Nephron (organoid): ENCODE data around the gene GABRG3.
A peak's percentile ranks its signal among the peaks of the same experiment; 100 is the strongest.

Experiments
- H3K27ac Mint-ChIP-seq, 3 experiments: 2 replicates each; pipeline ENCODE4 v1.8.0; 2020; ENCODE audit warnings: mixed read lengths in 3 of 3, mild to moderate bottlenecking in 2 of 3, moderate library complexity in 1 of 3
- H3K27me3 Mint-ChIP-seq: 2 replicates; pipeline ENCODE4 v1.8.0; 2021; ENCODE audit warnings: low read depth, mild to moderate bottlenecking, moderate library complexity, mixed read lengths
- H3K36me3 Mint-ChIP-seq: 2 replicates; pipeline ENCODE4 v1.8.0; 2020; ENCODE audit warnings: low read depth, mixed read lengths
- H3K4me1 Mint-ChIP-seq: 2 replicates; pipeline ENCODE4 v1.8.0; 2020; ENCODE audit warnings: mixed read lengths
- H3K4me3 Mint-ChIP-seq, 3 experiments: 2 replicates each; pipeline ENCODE4 v1.8.0; 2020; ENCODE audit warnings: mild to moderate bottlenecking in 3 of 3, mixed read lengths in 3 of 3, moderate library complexity in 2 of 3
- H3K9me3 Mint-ChIP-seq: 2 replicates; pipeline ENCODE4 v1.8.0; 2020; ENCODE audit warnings: mixed read lengths
- CTCF ChIP-seq, 3 experiments: fragments of 200-600 bp; sonication (generic); IDR thresholded peaks; one replicate each; pipeline ENCODE4 v1.5.0; 2021; ENCODE audit warnings: antibody characterized with exemption in 3 of 3; ENCODE audit not compliant: unreplicated experiment in 3 of 3

Gene GABRG3

GRCh38 chr15:26970712-26971210 is at the start of gene GABRG3:
TSS of gene GABRG3 (plus strand) at chr15:26971181.
- Mint-ChIP-seq H3K4me3 (peak within 1 kb of the TSS; percentile 83 to 96 (median 94)), H3K9me3 (no peaks in the 10 kb centered on the region), H3K36me3 (no peaks in the 10 kb centered on the region), H3K27me3 (peaks cover 59% of the 10 kb centered on the region), H3K27ac (peak within 1 kb of the TSS in 1 of 3 experiments; percentile 78), H3K4me1 (peaks cover 10% of the 10 kb centered on the region)
- TF ChIP-seq CTCF (IDR thresholded peaks at IDR 0.05; ENCODE audit: unreplicated experiment in 3 of 3) = no peak

GRCh38 chr15:26921433-26921832 is 49.5 kb upstream of the GABRG3 start:
- Mint-ChIP-seq H3K4me1 (peaks cover 9% of the 10 kb centered on the region), H3K4me3 (no peak overlapping the region), H3K36me3 (no peaks in the 10 kb centered on the region), H3K27ac (no peak overlapping the region), H3K9me3 (peaks cover 16% of the 10 kb centered on the region), H3K27me3 (no peaks in the 10 kb centered on the region)
- no peak for TF ChIP-seq CTCF (IDR thresholded peaks at IDR 0.05; ENCODE audit: unreplicated experiment in 3 of 3)

GRCh38 chr15:26926081-26926480 is 44.9 kb upstream of the GABRG3 start:
- no peak overlapping the region for H3K27ac Mint-ChIP-seq
- peaks cover 10% of the 10 kb centered on the region for H3K4me1 Mint-ChIP-seq
- peaks cover 13% of the 10 kb centered on the region for H3K27me3 Mint-ChIP-seq
- H3K36me3 Mint-ChIP-seq = no peaks in the 10 kb centered on the region
- no peak overlapping the region for H3K4me3 Mint-ChIP-seq
- TF ChIP-seq CTCF (IDR thresholded peaks at IDR 0.05; ENCODE audit: unreplicated experiment in 3 of 3) = no peak
- peaks cover 5% of the 10 kb centered on the region for H3K9me3 Mint-ChIP-seq

DNA sequence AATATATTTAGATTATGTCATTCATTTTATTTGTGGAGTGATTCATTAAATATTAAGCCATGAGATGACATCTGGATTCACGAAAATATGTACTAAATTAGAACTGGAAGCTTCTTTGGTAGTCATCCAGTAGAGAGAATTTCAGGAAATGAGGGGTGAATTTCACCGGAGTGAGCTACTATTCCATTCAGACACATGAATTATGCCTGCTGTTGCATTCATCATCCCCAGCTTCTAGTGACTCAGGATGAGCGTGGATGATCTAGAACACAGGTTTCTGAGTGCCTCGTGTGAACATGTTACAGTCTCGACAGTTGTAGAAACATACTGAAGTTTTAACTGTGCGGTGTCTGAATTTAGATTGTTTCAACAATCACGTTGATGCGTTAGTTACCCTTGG is 42.9 kb upstream of the GABRG3 start:
- Mint-ChIP-seq H3K27me3 (peaks cover 15% of the 10 kb centered on the region), H3K4me3 (no peak overlapping the region), H3K27ac (no peak overlapping the region), H3K9me3 (peaks cover 5% of the 10 kb centered on the region), H3K4me1 (peaks cover 10% of the 10 kb centered on the region), H3K36me3 (no peaks in the 10 kb centered on the region)
- no peak for TF ChIP-seq CTCF (IDR thresholded peaks at IDR 0.05; ENCODE audit: unreplicated experiment in 3 of 3)

- no peaks in the 10 kb centered on the region for H3K36me3 Mint-ChIP-seq
- peaks cover 10% of the 10 kb centered on the region for H3K4me1 Mint-ChIP-seq
- no peak for TF ChIP-seq CTCF (IDR thresholded peaks at IDR 0.05; ENCODE audit: unreplicated experiment in 3 of 3)
- peaks cover 5% of the 10 kb centered on the region for H3K9me3 Mint-ChIP-seq
- peaks cover 18% of the 10 kb centered on the region for H3K27me3 Mint-ChIP-seq
- H3K27ac Mint-ChIP-seq = no peak overlapping the region
- no peak overlapping the region for H3K4me3 Mint-ChIP-seq
Observed at GRCh38 chr15:26929588-26929987, 41.4 kb upstream of the GABRG3 start.

- Mint-ChIP-seq H3K4me3 (no peak overlapping the region), H3K4me1 (no peaks in the 10 kb centered on the region), H3K9me3 (peaks cover 5% of the 10 kb centered on the region), H3K27me3 (peaks cover 40% of the 10 kb centered on the region), H3K27ac (no peak overlapping the region), H3K36me3 (no peaks in the 10 kb centered on the region)
- no peak for TF ChIP-seq CTCF (IDR thresholded peaks at IDR 0.05; ENCODE audit: unreplicated experiment in 3 of 3)
Observed at GRCh38 chr15:26934848-26935247, 36.1 kb upstream of the GABRG3 start.
